ENCODE data around the gene CCDC184. TPM values are rescaled to one million over a fixed set of nuclear protein-coding genes. Genes with fewer than 3 reads are reported as not detected.
A peak's percentile ranks its signal among the peaks of the same experiment; 100 is the strongest.

CCDC184 gene
- total and polyA plus RNA-seq, 4 donors: 0.07 to 0.13 (median 0.08) TPM; not detected in 1

DNA sequence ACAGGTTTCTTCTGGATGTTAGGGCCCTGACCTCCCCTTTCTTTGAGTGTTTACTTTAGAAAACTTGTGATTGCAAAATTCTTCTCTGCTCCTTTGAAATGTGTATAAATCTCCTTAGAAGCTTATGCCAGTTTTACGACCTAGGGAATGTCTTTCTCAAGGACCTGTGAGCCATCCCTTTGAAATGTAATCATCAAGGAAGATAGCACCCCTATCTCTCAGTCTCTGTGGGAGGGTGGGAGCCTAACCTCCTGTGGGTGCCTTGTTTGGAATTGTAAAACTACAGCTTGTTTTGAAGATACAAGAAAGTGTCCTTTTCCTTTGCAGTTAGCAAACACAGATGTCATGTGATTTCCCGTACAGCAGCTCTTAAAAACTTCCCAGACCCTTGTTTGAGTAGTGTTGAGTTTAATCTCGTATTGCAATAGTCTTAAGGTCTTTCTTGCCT lies 16.4 kb downstream of the CCDC184 start:
- no peak overlapping the region for H3K4me3 ChIP-seq (ENCODE audit: low read depth in 1 of 3, low read length in 3 of 3)

DNA sequence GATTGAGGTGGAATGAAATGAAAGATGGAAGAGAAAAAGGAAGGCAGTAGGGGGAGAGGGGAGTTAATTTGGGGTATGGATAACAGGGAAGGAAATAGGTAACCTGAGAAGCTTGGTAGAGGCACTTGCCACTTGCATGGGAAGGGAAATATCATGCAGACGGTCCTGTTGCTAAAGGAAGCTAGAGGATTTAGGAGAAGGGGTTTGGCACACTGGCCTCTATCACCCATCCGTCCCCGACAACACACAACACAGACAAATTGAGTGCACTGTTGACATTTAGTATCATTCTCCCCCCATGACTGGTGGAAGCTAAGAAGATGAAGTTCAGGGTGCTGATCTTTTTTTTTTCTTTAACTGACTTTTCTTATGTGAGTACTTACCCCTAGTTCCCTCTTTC lies 17.6 kb downstream of the CCDC184 start:
- WGBS: 94% methylated on average over 3 of the region's 3 CpGs
- H3K27me3 ChIP-seq (ENCODE audit: control insufficient read depth in 4 of 4, insufficient read depth in 4 of 4, low read length in 3 of 4): no peaks in the 10 kb centered on the region

More for the DNA sequence above, 16.4 kb downstream of the CCDC184 start:
- WGBS: 68% methylated on average over 3 of the region's 3 CpGs
- Histone ChIP-seq H3K9me3 (ENCODE audit: control insufficient read depth in 4 of 4, low read length in 3 of 4) (peaks cover 2 to 5% (median 3%) of the 10 kb centered on the region in 4 donors), H3K4me1 (ENCODE audit: control insufficient read depth in 4 of 4, insufficient read depth in 4 of 4, low read length in 3 of 4) (peaks cover 0 to 12% (median 3%) of the 10 kb centered on the region in 4 donors), H3K36me3 (ENCODE audit: control insufficient read depth in 4 of 4, insufficient read depth in 3 of 4, low read depth in 1 of 4, low read length in 3 of 4) (peaks cover 0 to 2% (median 0%) of the 10 kb centered on the region in 4 donors), H3K9ac (ENCODE audit: low read depth in 1 of 2, low read length in 2 of 2) (no peak overlapping the region), H3K27ac (ENCODE audit: low read depth in 1 of 2, low read length in 2 of 2) (peak overlapping the region; percentile 0 to 2), H3K27me3 (ENCODE audit: control insufficient read depth in 4 of 4, insufficient read depth in 4 of 4, low read length in 3 of 4) (no peaks in the 10 kb centered on the region)
- TF ChIP-seq HNF4A (conservative IDR thresholded peaks at IDR 0.05): no peak
- TF ChIP-seq NR2F2 (IDR thresholded peaks at IDR 0.05): no peak
- no peak for TF ChIP-seq RAD21 (IDR thresholded peaks at IDR 0.05)
- no peak for DNase-seq (ENCODE audit: low spot score)

DNA sequence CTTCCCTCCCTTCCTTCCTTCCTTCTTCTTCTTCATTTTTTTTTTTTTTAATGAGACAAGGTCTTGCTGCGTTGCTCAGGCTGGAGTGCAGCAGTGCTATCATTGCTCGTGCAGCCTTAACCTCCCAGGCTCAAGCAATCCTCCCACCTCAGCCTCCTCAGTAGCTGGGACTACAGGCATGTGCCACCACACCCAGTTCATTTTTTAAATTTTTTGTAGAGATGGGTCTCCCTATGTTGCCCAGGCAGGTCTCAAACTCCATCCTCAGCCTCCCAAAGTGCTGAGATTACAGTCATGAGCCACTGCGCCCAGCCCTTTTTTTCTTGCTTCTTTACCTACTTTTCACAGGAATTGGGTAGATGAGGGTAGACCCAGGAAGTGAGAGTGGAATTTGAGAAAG lies 18.1 kb downstream of the CCDC184 start:
- Histone ChIP-seq H3K36me3 (ENCODE audit: control insufficient read depth in 4 of 4, insufficient read depth in 3 of 4, low read depth in 1 of 4, low read length in 3 of 4) (peaks cover 0 to 4% (median 0%) of the 10 kb centered on the region in 4 donors), H3K27ac (ENCODE audit: low read depth in 1 of 2, low read length in 2 of 2) (no peak overlapping the region), H3K4me3 (ENCODE audit: low read depth in 1 of 3, low read length in 3 of 3) (no peak overlapping the region), H3K27me3 (ENCODE audit: control insufficient read depth in 4 of 4, insufficient read depth in 4 of 4, low read length in 3 of 4) (no peaks in the 10 kb centered on the region), H3K9ac (ENCODE audit: low read depth in 1 of 2, low read length in 2 of 2) (no peak overlapping the region), H3K9me3 (ENCODE audit: control insufficient read depth in 4 of 4, low read length in 3 of 4) (peaks cover 4 to 8% (median 6%) of the 10 kb centered on the region in 4 donors), H3K4me1 (ENCODE audit: control insufficient read depth in 4 of 4, insufficient read depth in 4 of 4, low read length in 3 of 4) (peaks cover 0 to 12% (median 2%) of the 10 kb centered on the region in 4 donors)
- DNase-seq (ENCODE audit: low spot score): no peak
- TF ChIP-seq NR2F2 (IDR thresholded peaks at IDR 0.05) (no peak), GABPA (IDR thresholded peaks at IDR 0.05 in 1 of 2, conservative IDR thresholded peaks at IDR 0.05 in 1 of 2) (no peak), EGR1 (IDR thresholded peaks at IDR 0.05; ENCODE audit: low read depth in 2 of 2) (no peak), FOXA1 (IDR thresholded peaks at IDR 0.05) (no peak), HNF4A (conservative IDR thresholded peaks at IDR 0.05) (no peak), RAD21 (IDR thresholded peaks at IDR 0.05) (no peak), JUND (IDR thresholded peaks at IDR 0.05) (no peak), TAF1 (conservative IDR thresholded peaks at IDR 0.05) (no peak), FOXA2 (IDR thresholded peaks at IDR 0.05) (no peak), SP1 (IDR thresholded peaks at IDR 0.05) (no peak)
- TF ChIP-seq, protein P1, sequence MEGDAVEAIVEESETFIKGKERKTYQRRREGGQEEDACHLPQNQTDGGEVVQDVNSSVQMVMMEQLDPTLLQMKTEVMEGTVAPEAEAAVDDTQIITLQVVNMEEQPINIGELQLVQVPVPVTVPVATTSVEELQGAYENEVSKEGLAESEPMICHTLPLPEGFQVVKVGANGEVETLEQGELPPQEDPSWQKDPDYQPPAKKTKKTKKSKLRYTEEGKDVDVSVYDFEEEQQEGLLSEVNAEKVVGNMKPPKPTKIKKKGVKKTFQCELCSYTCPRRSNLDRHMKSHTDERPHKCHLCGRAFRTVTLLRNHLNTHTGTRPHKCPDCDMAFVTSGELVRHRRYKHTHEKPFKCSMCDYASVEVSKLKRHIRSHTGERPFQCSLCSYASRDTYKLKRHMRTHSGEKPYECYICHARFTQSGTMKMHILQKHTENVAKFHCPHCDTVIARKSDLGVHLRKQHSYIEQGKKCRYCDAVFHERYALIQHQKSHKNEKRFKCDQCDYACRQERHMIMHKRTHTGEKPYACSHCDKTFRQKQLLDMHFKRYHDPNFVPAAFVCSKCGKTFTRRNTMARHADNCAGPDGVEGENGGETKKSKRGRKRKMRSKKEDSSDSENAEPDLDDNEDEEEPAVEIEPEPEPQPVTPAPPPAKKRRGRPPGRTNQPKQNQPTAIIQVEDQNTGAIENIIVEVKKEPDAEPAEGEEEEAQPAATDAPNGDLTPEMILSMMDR (IDR thresholded peaks at IDR 0.05; ENCODE audit: low read depth, low read length, missing input control): no peak
- TF ChIP-seq, protein P2, sequence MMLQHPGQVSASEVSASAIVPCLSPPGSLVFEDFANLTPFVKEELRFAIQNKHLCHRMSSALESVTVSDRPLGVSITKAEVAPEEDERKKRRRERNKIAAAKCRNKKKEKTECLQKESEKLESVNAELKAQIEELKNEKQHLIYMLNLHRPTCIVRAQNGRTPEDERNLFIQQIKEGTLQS (IDR thresholded peaks at IDR 0.05): no peak
- 92% methylated on average over 3 of the region's 3 CpGs for WGBS

More for the DNA sequence above, 17.6 kb downstream of the CCDC184 start:
- DNase-seq (ENCODE audit: low spot score): no peak
- no peak overlapping the region for H3K4me3 ChIP-seq (ENCODE audit: low read depth in 1 of 3, low read length in 3 of 3)
- no peak overlapping the region for H3K9ac ChIP-seq (ENCODE audit: low read depth in 1 of 2, low read length in 2 of 2)
- TF ChIP-seq RAD21 (IDR thresholded peaks at IDR 0.05): no peak
- peaks cover 0 to 12% (median 2%) of the 10 kb centered on the region in 4 donors for H3K4me1 ChIP-seq (ENCODE audit: control insufficient read depth in 4 of 4, insufficient read depth in 4 of 4, low read length in 3 of 4)
- peaks cover 3 to 5% (median 4%) of the 10 kb centered on the region in 4 donors for H3K9me3 ChIP-seq (ENCODE audit: control insufficient read depth in 4 of 4, low read length in 3 of 4)
- H3K36me3 ChIP-seq (ENCODE audit: control insufficient read depth in 4 of 4, insufficient read depth in 3 of 4, low read depth in 1 of 4, low read length in 3 of 4): peaks cover 0 to 4% (median 0%) of the 10 kb centered on the region in 4 donors
- no peak overlapping the region for H3K27ac ChIP-seq (ENCODE audit: low read depth in 1 of 2, low read length in 2 of 2)

All from liver (tissue), 9 donors.